T-cell (primary cell): ENCODE results near the gene PLA2G2D. TPM values are rescaled to one million over a fixed set of nuclear protein-coding genes. Genes with fewer than 3 reads are reported as not detected.
A peak's percentile ranks its signal among the peaks of the same experiment; 100 is the strongest.

ENCODE experiments used
- ATAC-seq, 4 experiments: fragments of 200-7000 bp in 3 of 4; fragments of 150-1000 bp in 1 of 4; cut with Tn5 transposase; replicated peaks in 1 of 4; 1 replicate in 3 of 4; 2 replicates in 1 of 4; pipeline ENCODE4 v1.10.0; 2021; ENCODE audit warnings: moderate library complexity in 3 of 4, mild to moderate bottlenecking in 2 of 4, moderate number of reproducible peaks in 1 of 4
- CTCF ChIA-PET, 2 donors: fragments of 300-600 bp; sonication (Branson Sonifier 250); formaldehyde crosslinking; loops; one replicate each; lab custom pipeline; 2022; ENCODE audit warnings: antibody characterized with exemption in 2 of 2; lab: Charles Lee
- POLR2A ChIA-PET, 2 donors: fragments of 300-600 bp; sonication (Branson Sonifier 250); formaldehyde crosslinking; loops; one replicate each; lab custom pipeline; 2022; ENCODE audit warnings: antibody characterized with exemption in 2 of 2; lab: Charles Lee
- DNase-seq, 35 experiments: peaks; one replicate each; pipeline versions ENCODE4 v3.0.0 to v3.0.0-alpha.2; 2013 to 2023
- H3K27ac ChIP-seq: one replicate; pipeline ENCODE4 v1.5.1; 2013; ENCODE audit warnings: low read length
- H3K27me3 ChIP-seq, 2 experiments: replicated peaks in 1 of 2; 1 replicate in 1 of 2; 2 replicates in 1 of 2; pipeline versions ENCODE4 v1.6.1 to v1.7.0; 2013; ENCODE audit warnings: low read length in 1 of 2, mixed read lengths in 1 of 2; ENCODE audit not compliant: control insufficient read depth in 2 of 2, insufficient read depth in 2 of 2; ENCODE audit errors: extremely low read depth in 1 of 2
- H3K36me3 ChIP-seq, 2 donors: 1 replicate in 1 of 2; 2 replicates in 1 of 2; pipeline versions ENCODE4 v1.6.1 to v1.7.0; 2013; ENCODE audit warnings: low read length in 1 of 2; ENCODE audit not compliant: control insufficient read depth in 2 of 2, insufficient read depth in 1 of 2; ENCODE audit errors: extremely low read depth in 1 of 2
- H3K4me1 ChIP-seq, 2 experiments: 1 replicate in 1 of 2; 2 replicates in 1 of 2; pipeline versions ENCODE4 v1.6.1 to v1.7.0; 2013; ENCODE audit warnings: low read length in 2 of 2, mixed read lengths in 1 of 2; ENCODE audit not compliant: insufficient read depth in 2 of 2, control insufficient read depth in 1 of 2; ENCODE audit errors: extremely low read depth in 1 of 2
- H3K4me3 ChIP-seq, 2 donors: 1 replicate in 1 of 2; 2 replicates in 1 of 2; pipeline versions ENCODE4 v1.5.1 to v1.7.0; 2013; ENCODE audit warnings: mild to moderate bottlenecking in 2 of 2, low read length in 1 of 2, moderate library complexity in 1 of 2; ENCODE audit not compliant: control insufficient read depth in 1 of 2; ENCODE audit errors: extremely low read depth in 1 of 2
- H3K9me3 ChIP-seq: 2 replicates; pipeline ENCODE4 v1.7.0; 2013
- H3K27ac Mint-ChIP-seq, 2 donors: one replicate each; pipeline ENCODE4 v1.8.0; 2020 to 2021; ENCODE audit warnings: mild to moderate bottlenecking in 2 of 2, mixed read lengths in 2 of 2
- H3K27me3 Mint-ChIP-seq, 2 donors: one replicate each; pipeline ENCODE4 v1.8.0; 2021 to 2022; ENCODE audit warnings: mixed read lengths in 2 of 2
- H3K36me3 Mint-ChIP-seq: one replicate; pipeline ENCODE4 v1.8.0; 2021; ENCODE audit warnings: mixed read lengths
- H3K4me1 Mint-ChIP-seq, 3 donors: one replicate each; pipeline ENCODE4 v1.8.0; 2020 to 2022; ENCODE audit warnings: mixed read lengths in 3 of 3, mild to moderate bottlenecking in 1 of 3
- H3K4me3 Mint-ChIP-seq, 3 donors: one replicate each; pipeline ENCODE4 v1.8.0; 2020 to 2022; ENCODE audit warnings: mild to moderate bottlenecking in 3 of 3, mixed read lengths in 3 of 3, moderate library complexity in 3 of 3
- H3K9me3 Mint-ChIP-seq, 3 donors: one replicate each; pipeline ENCODE4 v1.8.0; 2020 to 2022; ENCODE audit warnings: mixed read lengths in 3 of 3
- WGBS: methylation state at CpG from one replicate; pipeline ENCODE4 v1.1.5; 2013; ENCODE audit warnings: missing lambda C conversion rate; ENCODE audit not compliant: insufficient coverage; 5-methylcytosine and 5-hydroxymethylcytosine counted together
- total RNA-seq, 35 experiments: library from RNA in 6 of 35; stranded (reverse) in 6 of 35; fragments of 120-200 nt in 1 of 35; gene quantifications; one replicate each; pipeline versions ENCODE4 v1.2.1 to v1.2.4 and lab custom pipeline; 2013 to 2026

The PLA2G2D gene
- total RNA-seq, 5 donors from 2014 or later (not counting 1 experiment from before 2014, with no cell fraction given) = not detected

DNA sequence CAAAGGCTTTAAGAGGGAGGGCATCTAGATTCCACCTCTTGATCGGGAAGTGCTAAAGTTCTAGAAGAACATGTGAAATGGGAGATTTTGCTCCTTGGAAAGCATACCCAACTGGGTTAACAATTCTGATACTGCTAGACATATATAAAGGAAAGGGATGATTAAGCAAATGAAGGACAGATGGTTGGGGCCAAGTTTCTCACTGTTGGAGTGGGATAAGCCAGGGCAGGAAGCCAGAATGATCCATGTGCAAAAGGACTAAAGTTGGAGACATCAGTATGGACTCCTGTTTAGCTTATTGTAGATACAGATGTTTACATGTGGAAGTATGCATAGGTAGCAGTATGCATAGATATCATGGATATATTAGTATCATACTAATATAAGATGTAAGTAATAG lies 32.5 kb downstream of the PLA2G2D start:
- ATAC-seq (no peak), DNase-seq (no peak)
- Histone ChIP-seq H3K4me3 (no peak overlapping the region), H3K9me3 (no peaks in the 10 kb centered on the region), H3K27me3 (peaks cover 0 to 21% of the 10 kb centered on the region in 2 experiments), H3K27ac (no peak overlapping the region), H3K4me1 (no peaks in the 10 kb centered on the region), H3K36me3 (no peaks in the 10 kb centered on the region)
- Mint-ChIP-seq H3K27me3 (peaks cover 0 to 11% of the 10 kb centered on the region in 2 donors), H3K4me3 (no peak overlapping the region), H3K9me3 (no peaks in the 10 kb centered on the region), H3K4me1 (no peaks in the 10 kb centered on the region), H3K27ac (no peak overlapping the region), H3K36me3 (no peaks in the 10 kb centered on the region)
- ChIA-PET POLR2A (no interaction called here), CTCF (no interaction called here)
- WGBS = no CpG with 5 or more reads among the region's 1 CpG

DNA sequence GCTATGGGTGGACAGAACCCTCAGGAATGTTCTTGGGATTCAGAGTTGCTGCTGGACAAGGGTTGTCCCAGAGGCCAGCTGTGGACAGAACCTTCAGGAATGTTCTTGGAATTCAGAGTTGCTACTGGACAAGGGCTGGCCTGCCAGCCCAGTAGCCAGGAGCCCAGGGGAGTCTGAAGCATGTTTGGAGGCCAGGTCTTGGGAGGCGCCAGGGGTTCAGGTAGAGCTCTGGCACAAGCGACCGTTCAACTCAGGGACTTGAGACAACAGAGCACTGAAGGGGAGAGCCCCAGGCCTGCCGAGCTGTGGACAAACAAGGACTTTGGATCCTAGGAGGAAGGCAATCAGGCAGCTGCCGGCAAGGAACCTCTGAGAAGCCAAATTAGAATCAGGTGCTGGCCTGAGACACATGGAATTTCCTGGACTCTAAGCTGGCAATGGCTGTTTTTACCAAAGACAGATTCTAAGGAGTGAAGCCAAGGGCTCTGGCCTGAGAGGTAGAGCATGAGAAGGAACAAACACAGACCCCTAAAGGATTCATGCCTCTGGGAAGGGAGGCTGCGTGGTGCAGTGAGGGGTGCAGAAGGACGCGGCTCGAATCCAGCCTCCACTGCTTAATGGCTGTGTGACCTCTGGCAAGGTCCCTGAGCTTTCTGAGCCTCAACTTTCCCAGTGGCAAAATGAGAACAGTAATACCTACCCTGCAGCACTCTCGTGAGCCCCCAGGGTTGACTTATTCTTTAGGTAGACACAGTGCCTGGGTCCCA lies 36.0 kb downstream of the PLA2G2D start:
- H3K27ac ChIP-seq = no peak overlapping the region
- H3K27ac Mint-ChIP-seq = no peak overlapping the region

DNA sequence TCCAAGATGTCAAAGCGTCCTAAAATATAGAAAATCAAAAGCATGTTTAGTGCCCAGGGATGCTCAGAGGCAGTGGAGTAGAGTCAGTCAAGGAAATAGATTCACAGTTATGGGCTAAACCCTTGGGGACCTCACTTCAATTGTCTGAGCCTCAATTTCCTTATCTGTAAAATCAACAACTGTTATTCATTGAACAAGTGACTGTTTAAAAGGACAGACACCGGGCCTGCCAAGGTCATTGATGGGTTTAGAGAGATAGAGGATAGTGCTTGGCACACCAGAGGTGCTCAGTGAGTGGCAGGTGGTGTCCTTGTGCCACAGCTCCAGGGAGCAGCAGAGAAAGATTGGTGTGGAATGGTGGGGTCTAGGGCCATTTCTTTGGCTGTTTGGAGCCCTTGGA lies 36.6 kb downstream of the PLA2G2D start:
- H3K4me3 Mint-ChIP-seq = no peak overlapping the region
- DNase-seq = no peak
- no peak overlapping the region for H3K27ac Mint-ChIP-seq
- peaks cover 0 to 41% of the 10 kb centered on the region in 2 experiments for H3K27me3 ChIP-seq
- H3K36me3 ChIP-seq = no peaks in the 10 kb centered on the region
- peaks cover 5 to 23% (median 15%) of the 10 kb centered on the region in 3 donors for H3K4me1 Mint-ChIP-seq
- no peaks in the 10 kb centered on the region for H3K9me3 Mint-ChIP-seq
- no peaks in the 10 kb centered on the region for H3K36me3 Mint-ChIP-seq
- CTCF ChIA-PET = no interaction called here
- peaks cover 21 to 33% of the 10 kb centered on the region in 2 donors for H3K27me3 Mint-ChIP-seq
- H3K4me3 ChIP-seq = no peak overlapping the region
- no peaks in the 10 kb centered on the region for H3K9me3 ChIP-seq
- 50% methylated on average over 1 of the region's 2 CpGs for WGBS
- POLR2A ChIA-PET = no interaction called here
- peaks cover 0 to 12% of the 10 kb centered on the region in 2 experiments for H3K4me1 ChIP-seq
- ATAC-seq = no peak
- H3K27ac ChIP-seq = no peak overlapping the region

More for the DNA sequence above, 36.0 kb downstream of the PLA2G2D start:
- peaks cover 0 to 12% of the 10 kb centered on the region in 2 experiments for H3K4me1 ChIP-seq
- POLR2A ChIA-PET = no interaction called here
- ATAC-seq (no peak), DNase-seq (no peak)
- no peaks in the 10 kb centered on the region for H3K9me3 Mint-ChIP-seq
- H3K4me1 Mint-ChIP-seq = peaks cover 5 to 17% (median 11%) of the 10 kb centered on the region in 3 donors
- no peaks in the 10 kb centered on the region for H3K36me3 ChIP-seq
- H3K9me3 ChIP-seq = no peaks in the 10 kb centered on the region
- no peak overlapping the region for H3K4me3 Mint-ChIP-seq
- H3K27me3 Mint-ChIP-seq = peaks cover 16 to 28% of the 10 kb centered on the region in 2 donors
- WGBS = 90% methylated on average over 5 of the region's 10 CpGs
- H3K36me3 Mint-ChIP-seq = no peaks in the 10 kb centered on the region
- no peak overlapping the region for H3K4me3 ChIP-seq
- peaks cover 0 to 37% of the 10 kb centered on the region in 2 experiments for H3K27me3 ChIP-seq
- CTCF ChIA-PET = no interaction called here

DNA sequence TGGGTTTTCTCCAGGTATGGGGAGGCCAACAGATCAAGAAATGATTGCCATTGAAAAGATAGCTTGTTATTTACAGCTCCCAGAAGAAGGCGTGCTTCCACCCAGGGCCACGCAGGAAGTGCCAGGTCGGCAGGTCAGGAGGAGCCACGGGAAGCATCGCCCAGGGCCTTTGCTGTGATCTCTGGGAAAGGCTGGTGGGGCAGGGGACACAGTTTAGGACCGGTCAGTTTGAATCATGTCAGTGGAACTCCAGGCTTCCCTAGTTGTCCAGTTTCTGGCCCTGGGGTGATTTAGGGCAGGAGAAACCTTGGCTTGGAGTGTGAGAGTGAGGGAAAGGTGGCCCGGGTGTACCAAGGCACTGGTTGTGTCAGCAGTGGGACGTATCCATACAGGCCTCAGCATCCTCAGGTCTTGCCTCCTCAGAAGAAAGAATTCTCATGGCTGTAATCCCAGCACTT lies 38.0 kb downstream of the PLA2G2D start:
- H3K4me1 Mint-ChIP-seq = peaks cover 5 to 25% (median 15%) of the 10 kb centered on the region in 3 donors
- Histone ChIP-seq H3K36me3 (no peaks in the 10 kb centered on the region), H3K27me3 (peaks cover 0 to 45% of the 10 kb centered on the region in 2 experiments), H3K4me3 (no peak overlapping the region), H3K4me1 (peaks cover 0 to 12% of the 10 kb centered on the region in 2 experiments), H3K27ac (no peak overlapping the region), H3K9me3 (no peaks in the 10 kb centered on the region)
- no peaks in the 10 kb centered on the region for H3K36me3 Mint-ChIP-seq
- H3K9me3 Mint-ChIP-seq = no peaks in the 10 kb centered on the region
- H3K27me3 Mint-ChIP-seq = peaks cover 27 to 39% of the 10 kb centered on the region in 2 donors
- ChIA-PET POLR2A (no interaction called here), CTCF (interaction anchor here in 1 of 2 donors (1.0 kb wide), 1 partner anchor 9 kb away, joined by 3 read pairs; no protein-coding TSS in a partner anchor)
- no peak overlapping the region for H3K27ac Mint-ChIP-seq
- 44% methylated on average over 8 of the region's 8 CpGs for WGBS
- no peak for ATAC-seq
- H3K4me3 Mint-ChIP-seq = peak overlapping the region in 1 of 3 donors; percentile 8
- DNase-seq = no peak

- Histone ChIP-seq H3K9me3 (no peaks in the 10 kb centered on the region), H3K36me3 (no peaks in the 10 kb centered on the region), H3K27me3 (peaks cover 0 to 39% of the 10 kb centered on the region in 2 experiments), H3K4me3 (no peak overlapping the region), H3K27ac (no peak overlapping the region), H3K4me1 (peaks cover 0 to 12% of the 10 kb centered on the region in 2 experiments)
- H3K4me1 Mint-ChIP-seq = peaks cover 5 to 25% (median 15%) of the 10 kb centered on the region in 3 donors
- peak overlapping the region in 1 of 3 donors; percentile 8 for H3K4me3 Mint-ChIP-seq
- CTCF ChIA-PET = no interaction called here
- peak in 4 of 35 experiments; percentile 4 to 12 (median 9) for DNase-seq
- 18% methylated on average over 11 of the region's 20 CpGs for WGBS
- H3K27me3 Mint-ChIP-seq = peaks cover 27 to 39% of the 10 kb centered on the region in 2 donors
- H3K27ac Mint-ChIP-seq = no peak overlapping the region
- H3K9me3 Mint-ChIP-seq = no peaks in the 10 kb centered on the region
- peak in 1 of 4 experiments; percentile 52 for ATAC-seq
- POLR2A ChIA-PET = no interaction called here
- H3K36me3 Mint-ChIP-seq = no peaks in the 10 kb centered on the region
Measured at GRCh38 chr1:20080441-20081352, 38.6 kb downstream of the PLA2G2D start.
